HG03342 (cell line): ENCODE results near the gene PALLD.
"Not testable (repeated sequence)": the region's sequence is repeated elsewhere in the genome, so short reads cannot be mapped to it uniquely, and the experiment has no call there.

ENCODE experiments used
- ATAC-seq: cut with Tn5 transposase; IDR thresholded peaks from one replicate; pipeline ENCODE4 v1.9.1; 2021; ENCODE audit warnings: mild to moderate bottlenecking, moderate library complexity; ENCODE audit not compliant: unreplicated experiment

The PALLD gene

DNA sequence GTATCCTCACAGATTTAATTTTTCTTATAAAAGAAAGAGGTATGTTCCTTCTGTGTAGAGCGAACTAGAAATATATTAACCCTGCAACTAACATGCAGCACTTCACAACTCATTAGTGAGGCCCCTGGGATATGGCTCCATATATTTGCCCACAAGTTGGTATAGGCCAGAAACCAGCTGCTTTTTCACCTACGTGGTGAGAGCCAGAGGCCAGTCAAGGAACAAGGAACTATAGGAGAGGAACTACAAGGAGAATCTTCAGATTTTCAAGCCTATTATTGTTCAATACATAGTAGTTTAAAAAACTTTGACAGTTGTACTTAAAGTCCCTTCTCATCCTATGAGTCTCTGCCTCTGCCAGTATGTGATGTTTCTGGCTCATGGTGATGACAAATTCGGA lies 307.3 kb downstream of the PALLD start:
- no peak for ATAC-seq

DNA sequence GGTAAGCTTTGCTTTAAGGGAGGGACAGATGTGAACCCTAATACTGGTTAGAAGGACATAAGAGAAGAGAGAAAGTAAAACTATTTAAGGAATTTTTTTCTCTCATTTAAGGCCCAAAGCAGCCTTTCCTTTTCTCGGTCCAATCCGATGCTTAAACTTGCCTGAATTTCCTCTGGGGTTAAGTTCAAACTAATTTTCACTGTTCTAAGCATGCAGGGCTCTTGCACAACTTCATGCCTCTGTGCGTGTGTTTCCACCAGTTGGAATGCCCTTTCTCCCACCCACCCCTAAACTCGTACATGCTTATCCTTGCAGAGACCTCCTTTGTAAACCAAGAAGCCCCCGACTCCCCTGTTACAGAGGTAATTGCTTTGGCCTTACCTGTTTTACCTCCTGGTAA lies 308.5 kb downstream of the PALLD start:
- no peak for ATAC-seq

DNA sequence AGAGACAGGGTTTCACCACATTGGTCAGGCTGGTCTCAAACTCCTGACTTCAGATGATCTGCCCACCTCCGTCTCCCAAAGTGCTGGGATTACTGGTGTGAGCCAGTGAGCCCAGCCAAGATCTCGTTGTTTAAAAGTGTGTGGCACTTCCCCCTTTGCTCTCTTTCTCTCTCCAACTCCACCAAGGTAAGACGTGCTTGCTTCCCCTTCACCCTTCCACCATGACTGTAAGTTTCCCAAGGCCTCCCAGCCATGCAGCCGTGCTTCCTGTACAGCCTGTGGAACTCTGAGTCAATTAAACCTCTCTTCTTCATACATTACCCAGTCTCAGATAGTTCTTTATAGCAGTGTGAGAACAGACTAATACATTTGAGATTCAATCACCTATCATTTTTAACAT lies 309.4 kb downstream of the PALLD start:
- not testable (repeated sequence) for ATAC-seq

DNA sequence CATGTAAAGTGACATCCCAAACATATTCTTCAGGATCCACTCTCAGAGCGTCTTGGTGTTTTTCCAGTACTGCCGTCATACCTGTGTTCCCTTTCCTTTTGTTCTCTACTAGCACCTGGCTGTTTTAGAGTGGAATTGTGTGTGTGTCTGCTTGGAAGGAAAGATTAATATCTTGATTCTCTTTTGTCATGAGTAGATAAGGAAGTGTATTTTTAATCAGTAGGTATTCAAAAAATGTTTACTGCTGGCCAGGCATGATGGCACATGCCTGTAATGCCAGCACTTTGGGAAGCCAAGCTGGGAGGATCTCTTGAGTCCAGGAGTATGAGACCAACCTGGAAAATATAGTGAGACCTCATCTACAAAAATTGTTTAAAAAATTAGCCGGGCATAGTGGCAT lies 314.4 kb downstream of the PALLD start:
- ATAC-seq: no peak

DNA sequence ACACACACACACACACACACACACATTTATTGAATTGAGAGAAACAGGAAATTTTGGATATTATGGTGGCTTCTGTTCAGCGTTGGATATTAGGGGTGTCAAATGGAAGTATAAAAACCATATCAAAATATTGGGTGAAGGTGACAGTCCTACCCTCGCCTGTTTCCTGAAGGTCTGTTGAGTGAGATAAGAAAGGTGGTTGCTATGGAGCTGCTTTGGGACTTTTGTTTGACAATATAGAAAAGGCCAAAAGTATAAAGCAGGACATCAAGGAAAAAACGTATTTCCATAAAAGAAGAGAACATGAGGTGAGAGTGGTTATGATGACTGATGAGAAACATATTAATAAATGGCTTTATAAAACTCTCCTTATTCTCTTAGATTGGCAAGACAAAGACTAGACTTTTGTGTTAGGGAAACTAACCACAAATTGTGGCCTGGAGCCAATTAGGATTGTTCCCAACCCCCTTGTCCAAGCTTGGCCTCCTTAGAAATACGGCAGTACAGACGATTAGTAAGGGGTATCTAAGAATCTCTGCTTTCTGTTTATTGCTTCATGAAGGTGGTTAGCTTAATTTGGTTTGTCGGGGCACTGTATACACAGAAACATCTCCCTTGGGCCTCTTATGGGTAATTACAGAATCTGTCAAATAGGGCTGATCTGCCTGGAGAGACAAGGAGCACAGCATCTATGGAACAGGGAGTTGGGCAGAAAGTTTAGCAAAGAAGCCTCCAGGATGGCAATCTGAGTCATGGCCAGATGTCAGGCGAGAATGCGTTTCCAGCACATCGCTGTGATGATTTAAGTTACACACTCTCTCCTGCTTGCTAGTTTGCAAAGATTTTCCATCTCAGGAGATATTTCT lies 315.2 kb downstream of the PALLD start:
- no peak for ATAC-seq

DNA sequence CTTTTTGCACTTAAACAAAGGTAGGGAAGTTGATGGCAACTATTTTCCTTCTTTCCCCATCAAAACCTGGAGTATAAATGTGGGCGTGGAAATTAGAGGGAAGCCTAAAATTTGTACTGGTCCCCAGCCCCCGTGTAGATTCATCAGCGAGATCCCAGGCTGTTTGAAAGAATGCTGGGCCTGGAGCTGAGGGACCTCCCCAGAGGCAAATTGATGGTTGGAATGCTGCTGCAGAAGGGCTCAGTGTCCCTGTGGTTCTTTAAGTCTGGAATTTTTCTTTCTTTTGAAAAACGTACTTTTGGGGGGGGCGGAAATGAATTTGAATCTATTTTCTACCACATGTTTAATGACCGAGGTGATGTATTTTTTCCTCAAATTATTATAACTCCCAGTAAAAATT lies 316.0 kb downstream of the PALLD start:
- no peak for ATAC-seq

DNA sequence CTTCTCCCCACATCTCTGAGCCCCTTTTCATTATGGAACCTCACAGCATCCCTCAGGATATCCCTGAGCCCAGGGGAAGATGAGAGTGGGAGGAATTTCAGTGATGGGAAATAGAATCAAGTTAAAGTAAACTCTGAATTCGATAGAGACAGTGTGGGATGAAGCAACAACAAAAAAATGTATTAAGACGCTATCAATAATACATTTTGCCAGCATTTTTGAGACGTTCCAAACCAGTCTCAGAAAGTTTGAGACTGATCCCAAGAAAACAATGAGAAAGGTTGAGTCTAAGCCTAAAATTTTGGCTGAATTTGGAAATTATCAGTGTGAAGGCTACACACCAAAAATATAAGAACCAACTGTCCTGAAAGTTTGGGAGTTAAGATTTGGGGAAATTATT lies 317.0 kb downstream of the PALLD start:
- ATAC-seq: no peak

DNA sequence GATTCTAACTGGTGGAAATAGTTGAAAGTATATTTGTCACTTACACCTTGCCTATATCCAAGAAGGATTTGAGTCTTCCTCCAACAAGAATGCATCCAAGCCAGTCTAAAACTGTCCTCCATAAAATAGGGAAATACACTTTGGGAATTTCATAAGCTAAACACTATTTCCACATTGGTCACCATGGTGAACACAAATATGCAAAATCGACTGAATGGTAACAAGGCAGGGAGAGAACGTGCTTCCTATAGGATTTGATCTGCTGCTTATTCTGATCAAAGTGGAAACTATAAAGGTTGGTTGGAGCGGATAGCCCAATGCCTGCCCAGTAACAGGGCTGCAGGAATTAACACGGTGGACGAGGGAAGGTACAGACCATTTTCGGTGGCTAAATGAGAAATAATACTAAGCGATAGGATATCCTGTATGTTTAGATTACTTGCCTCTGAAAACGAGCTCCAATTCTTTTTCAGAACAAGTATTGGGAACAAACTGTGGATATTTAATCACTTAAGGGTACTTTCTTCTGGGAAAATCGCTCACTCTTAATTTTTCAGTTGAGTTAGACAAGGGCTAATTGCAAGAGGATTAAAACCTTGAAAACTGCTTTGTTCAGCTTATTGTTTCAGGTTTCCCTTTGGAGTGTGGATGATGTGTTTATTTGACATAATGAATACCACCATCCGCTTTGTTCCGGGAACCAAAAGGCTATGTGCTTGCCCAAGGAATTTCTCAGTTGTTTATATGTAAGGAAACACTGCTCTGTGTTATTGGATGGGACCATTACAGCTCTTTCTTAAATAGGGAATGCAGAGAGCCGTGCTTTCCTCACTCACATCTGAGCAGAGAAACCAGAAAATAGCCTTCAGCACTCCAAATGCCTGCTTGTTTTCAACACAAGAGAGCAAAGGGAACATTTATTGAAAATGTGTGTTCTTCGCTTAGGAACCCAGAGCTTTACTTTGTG lies 318.8 kb downstream of the PALLD start:
- ATAC-seq: no peak

DNA sequence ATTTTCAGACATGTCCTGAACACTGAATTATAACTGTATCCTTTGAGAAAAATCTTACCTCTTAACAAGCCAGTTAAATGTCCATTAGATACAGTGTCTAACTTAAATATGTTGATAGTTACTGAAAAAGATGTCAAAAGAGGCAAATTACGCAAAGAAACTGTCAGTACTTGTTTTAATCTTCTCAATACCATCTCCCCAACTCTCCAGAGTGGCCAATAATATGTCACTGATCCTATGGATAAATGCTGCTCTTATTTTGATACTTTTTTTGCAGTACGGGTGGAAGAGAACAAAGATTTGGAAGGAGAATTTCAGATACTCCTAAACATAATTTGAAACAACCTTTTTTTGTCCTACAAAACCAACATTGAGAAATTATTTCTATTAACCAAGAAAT lies 320.5 kb downstream of the PALLD start:
- ATAC-seq: no peak

DNA sequence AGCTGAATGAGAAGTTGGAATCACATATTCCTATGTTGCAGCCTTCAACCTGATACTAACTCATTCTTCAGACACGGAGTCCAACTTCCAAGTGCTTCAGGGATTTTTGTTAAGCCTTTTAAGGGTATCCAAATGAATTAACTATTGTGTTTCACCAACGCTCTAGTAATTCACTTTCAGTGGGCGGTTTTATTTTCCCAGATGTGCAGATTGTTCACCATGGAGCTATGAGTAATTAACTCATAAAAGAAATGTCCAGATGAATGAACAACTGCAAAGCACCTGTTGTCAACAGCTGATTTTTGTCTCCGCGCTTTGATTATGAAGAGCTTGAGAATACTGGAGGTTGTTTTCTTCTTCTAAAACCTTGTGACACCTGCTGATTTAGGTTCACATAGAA lies 325.6 kb downstream of the PALLD start:
- no peak for ATAC-seq

DNA sequence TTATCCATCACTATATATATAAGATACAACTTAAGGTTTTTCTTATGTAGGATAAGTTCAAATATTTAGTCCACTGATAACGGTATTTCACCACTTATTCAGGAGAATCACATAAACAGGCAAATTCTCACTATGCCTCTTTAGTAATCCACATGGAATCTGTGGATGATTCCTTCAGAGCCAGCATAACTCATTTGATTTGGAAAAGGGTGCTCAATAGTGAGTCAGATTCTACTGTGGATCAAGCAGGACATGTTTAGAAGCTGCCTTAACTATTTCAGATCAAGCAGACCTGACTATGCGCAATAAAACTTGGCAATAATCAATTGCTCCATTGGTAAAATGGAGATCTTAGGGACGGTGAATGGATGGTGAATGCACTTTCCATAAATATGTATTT lies 329.1 kb downstream of the PALLD start:
- ATAC-seq: no peak

DNA sequence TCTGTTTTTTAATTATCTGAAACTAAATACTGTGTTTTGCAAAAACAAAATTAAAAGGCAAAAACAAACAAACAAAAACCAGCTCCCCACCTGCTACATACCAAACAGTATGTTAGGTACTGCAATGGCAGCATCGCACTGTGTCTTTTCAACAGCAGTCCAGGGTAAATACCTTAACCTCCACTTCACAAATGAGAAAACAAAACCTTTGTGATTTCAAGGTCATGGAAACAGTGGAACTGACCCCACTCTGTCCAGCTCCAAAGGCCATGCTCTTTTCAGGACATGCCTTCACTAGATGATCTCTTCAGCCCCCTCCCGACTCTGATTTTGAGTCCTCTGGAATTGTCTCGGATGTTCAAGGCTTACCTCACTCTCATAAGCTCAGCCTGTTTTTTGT lies 329.8 kb downstream of the PALLD start:
- ATAC-seq: no peak

DNA sequence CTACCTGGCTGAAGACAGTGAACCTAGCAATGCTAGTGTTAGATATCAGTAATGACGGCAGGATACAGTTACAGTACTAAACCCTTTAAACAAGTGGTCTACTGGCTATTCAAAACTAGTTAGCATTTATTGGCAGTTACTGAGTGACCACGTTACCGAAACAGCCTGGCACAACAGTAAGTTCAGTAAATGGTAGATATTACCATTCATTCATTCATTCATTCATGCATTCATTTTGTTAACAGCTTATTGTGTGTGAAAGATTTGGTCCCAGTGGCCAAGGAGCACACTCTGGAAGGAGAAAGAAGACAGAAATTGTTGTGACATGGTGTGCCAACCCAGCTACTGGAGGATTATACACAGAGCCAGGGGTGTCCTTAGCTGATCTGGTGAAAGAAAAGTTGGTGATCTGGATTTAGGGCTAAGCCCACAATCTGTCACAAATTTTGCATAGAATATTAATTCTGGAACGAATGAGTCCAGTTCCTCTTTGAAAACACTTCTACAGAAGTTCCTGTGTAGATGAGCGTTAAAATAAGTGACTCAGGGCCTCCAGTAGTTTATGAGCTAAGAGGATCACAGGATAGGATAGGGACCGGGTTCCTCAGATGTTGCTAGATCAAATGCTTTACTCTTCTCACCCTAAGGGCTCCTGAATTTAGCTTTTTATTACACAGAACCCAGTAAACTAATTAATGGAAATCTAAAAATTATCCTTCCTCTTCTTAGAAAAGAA lies 334.1 kb downstream of the PALLD start:
- ATAC-seq: no peak

DNA sequence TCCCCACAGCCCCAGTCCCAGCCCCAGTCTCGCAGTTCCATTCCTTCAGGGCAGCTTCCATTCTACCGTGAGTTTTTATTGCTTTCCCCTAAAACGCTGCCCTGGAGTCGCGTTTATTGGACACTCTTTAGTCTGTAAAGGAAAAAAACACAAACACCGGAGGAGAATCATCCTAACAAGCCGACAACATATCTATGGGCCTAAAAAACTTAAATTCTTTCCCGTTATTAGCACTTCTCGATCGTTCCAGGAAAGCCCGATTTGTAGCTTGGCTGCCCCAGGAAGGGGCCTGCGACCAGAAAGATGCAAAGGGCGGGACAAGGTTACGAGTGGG lies 334.7 kb downstream of the PALLD start:
- ATAC-seq: peak; percentile 3

DNA sequence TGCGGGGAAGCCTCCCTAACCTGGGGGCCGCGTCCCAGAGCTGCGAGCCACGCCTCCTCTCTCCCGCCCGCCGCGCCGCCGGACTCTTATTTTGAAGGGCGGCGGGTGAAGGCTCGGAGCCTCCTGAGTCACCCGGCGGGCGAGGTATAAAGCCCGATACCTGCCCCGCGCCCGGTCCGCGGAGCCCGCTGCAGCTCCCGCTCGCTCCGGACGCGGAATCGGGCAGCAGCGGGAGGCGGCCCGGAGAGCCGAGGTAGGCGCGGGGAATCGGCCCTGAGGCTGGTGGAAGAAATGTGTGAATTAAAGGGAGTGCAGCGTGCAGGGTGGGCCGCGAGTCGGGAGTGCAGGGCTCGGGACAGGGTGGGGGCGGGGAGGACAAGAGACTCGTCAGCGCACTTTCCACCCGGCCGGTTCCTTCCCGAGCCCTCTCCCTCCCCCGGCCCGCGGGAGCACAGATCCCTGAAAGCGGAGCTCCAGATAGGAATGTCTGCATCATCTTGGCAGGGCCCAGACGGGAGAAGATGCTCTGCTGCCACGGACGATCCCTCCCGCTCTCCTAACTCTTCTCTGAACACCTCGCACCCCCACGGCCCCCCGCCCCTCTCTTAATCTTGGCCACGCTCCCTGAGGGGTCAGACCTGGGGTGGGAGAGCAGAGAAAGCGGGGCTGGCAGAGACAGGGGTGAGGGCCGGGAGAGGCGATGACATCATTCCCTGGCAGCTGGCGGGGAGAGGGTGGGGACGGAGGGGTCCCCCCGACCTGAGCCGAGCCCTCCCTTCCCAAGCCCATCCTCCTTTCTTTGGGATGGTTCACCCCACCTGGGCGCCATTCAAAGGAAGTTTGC lies 335.3 kb downstream of the PALLD start:
- peak; percentile 94 for ATAC-seq

DNA sequence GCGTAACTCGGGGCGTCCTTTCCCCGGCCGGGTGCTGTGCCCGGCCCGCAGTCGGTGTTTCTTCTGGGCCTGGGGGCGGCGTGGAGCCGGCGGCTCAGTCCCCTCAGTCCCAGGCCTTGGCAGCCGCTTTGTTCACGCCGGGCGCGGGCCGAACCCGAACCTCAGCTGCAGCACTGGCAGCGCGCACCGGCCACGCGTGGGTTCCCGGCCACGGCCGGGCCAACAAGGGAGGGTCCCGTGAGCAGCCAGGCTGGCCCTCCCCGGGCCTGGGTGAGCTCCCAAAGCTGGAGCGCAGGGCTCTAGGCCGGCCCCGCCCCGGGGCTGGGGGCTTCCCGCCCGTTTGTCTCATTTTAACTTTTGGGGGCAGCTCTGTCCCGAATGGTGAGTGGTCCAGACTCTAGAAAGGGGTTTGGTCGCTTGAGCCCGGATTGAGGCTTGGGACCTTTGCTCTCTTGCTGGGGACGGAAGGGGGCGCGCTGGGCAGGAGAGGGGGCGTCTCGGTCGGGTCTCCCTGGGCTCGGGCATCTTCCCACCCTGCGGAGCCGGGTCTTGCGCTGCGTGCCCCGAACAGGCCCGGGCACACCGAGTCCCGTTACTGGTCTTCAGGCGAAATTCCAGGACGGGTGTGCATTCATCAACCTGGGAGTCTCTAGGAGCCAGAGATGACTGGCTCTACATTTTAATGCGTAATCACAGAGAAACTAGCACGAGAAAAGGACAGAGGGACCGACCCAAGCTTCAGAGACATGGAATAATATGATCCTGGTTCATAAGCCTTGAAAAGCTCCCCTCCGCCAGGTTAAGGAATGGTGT lies 336.1 kb downstream of the PALLD start:
- no peak for ATAC-seq

DNA sequence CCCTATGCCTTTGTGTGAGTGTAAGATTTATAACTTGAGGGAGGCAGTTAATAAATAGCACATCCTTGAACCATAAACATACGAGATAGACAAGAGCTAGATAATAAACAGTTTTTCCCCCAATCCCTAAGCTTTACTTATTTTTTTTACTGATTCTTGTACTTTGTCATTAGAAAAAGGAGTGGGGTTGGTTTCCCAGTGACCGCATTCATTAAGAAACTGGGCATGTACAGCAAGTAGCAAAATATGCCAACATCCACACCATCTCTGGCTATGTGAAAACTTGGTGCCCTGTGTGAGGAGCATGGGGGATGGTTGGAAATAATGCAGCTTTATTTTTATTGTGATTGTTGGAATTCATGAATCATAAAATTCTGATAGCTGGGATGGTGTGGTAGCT lies 337.0 kb downstream of the PALLD start:
- no peak for ATAC-seq

DNA sequence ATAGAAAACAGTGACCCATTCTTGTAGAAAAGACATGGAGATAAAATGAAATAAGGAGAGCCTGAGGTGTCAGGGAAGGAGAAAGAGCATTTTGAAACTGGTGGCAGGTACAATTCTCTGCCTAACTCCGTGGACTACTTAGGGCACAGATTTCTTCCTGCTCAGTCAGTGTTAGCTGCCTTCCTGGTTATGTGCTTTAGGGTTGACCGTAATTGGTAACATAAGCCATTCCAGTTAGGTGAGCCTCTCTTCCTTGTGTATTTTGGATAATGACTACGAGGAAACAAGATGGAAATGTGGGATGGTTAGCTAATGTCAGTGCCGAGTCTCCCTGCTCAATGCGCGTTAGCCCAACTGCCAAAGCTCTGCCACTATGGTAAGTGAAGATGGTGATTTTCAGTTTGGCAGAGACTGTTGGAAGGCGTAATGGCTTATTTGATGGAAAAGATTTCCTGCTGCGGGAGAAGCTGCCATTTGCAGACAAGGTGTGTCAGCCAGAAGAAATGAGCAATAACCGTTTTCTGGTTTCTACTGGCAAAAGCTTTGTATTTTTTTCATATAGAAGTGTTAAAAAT lies 339.1 kb downstream of the PALLD start:
- no peak for ATAC-seq

DNA sequence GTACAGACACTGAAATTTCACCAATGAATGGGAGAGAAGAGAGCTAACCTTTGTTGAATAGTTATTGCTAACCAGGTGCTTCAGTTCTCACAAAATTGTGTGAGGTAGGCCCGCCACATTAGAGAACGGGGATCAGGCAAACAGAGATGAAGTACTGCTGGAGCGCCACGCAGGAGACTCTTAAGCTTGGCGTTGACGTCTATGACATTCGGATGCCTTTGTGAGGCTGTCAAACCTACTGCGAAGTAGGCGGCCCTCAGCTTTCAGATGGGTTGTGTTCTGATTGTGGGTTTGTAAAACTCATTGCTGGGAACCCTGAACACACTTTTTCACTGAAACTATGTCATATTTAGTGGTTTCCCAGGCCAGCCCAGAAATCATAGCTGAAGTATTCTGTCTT lies 339.6 kb downstream of the PALLD start:
- ATAC-seq: no peak
